Central memory CD8-positive, alpha-beta T cell (primary cell): ENCODE data around the gene FAN1.

Experiments used
- ATAC-seq: fragments of 150-1000 bp; cut with Tn5 transposase; replicated peaks from 2 replicates; pipeline ENCODE4 v1.10.0; 2022; ENCODE audit warnings: mild to moderate bottlenecking, moderate FRiP score, moderate number of reproducible peaks; ENCODE audit not compliant: poor library complexity, severe bottlenecking; ENCODE audit errors: extremely low read depth
- DNase-seq, 2 donors: peaks; one replicate each; pipeline ENCODE4 v3.0.0; 2021; ENCODE audit warnings: low spot score in 2 of 2
- H3K27ac Mint-ChIP-seq: one replicate; pipeline ENCODE4 v1.8.0; 2022; ENCODE audit warnings: low read depth, mild to moderate bottlenecking, moderate library complexity, mixed read lengths
- H3K27me3 Mint-ChIP-seq: one replicate; pipeline ENCODE4 v1.8.0; 2022; ENCODE audit warnings: mixed read lengths
- H3K36me3 Mint-ChIP-seq: one replicate; pipeline ENCODE4 v1.8.0; 2022; ENCODE audit warnings: mild to moderate bottlenecking, moderate library complexity, mixed read lengths; ENCODE audit not compliant: insufficient read depth
- H3K4me1 Mint-ChIP-seq: one replicate; pipeline ENCODE4 v1.8.0; 2022; ENCODE audit warnings: mixed read lengths
- H3K4me3 Mint-ChIP-seq: one replicate; pipeline ENCODE4 v1.8.0; 2022; ENCODE audit warnings: mild to moderate bottlenecking, moderate library complexity, mixed read lengths
- H3K9me3 Mint-ChIP-seq: one replicate; pipeline ENCODE4 v1.8.0; 2022; ENCODE audit warnings: mixed read lengths

Gene FAN1

GRCh38 chr15:30978328-30978727 lies 74.6 kb downstream of the FAN1 start:
- ATAC-seq (no peak), DNase-seq (no peak)
- Mint-ChIP-seq H3K27ac (peak overlapping the region; percentile 59), H3K27me3 (no peaks in the 10 kb centered on the region), H3K4me1 (peaks cover 54% of the 10 kb centered on the region), H3K36me3 (peaks cover 34% of the 10 kb centered on the region), H3K4me3 (no peak overlapping the region), H3K9me3 (no peaks in the 10 kb centered on the region)

- ATAC-seq, result no peak
- DNase-seq, result no peak
- Mint-ChIP-seq H3K36me3 (peaks cover 30% of the 10 kb centered on the region), H3K9me3 (no peaks in the 10 kb centered on the region), H3K27me3 (no peaks in the 10 kb centered on the region), H3K4me1 (peaks cover 63% of the 10 kb centered on the region), H3K4me3 (no peak overlapping the region), H3K27ac (peak overlapping the region; percentile 45)
These were observed 75.7 kb downstream of the FAN1 start for GRCh38 chr15:30979457-30979856.

GRCh38 chr15:30984118-30984517 lies 80.4 kb downstream of the FAN1 start:
- Mint-ChIP-seq H3K27ac (peak overlapping the region; percentile 2), H3K4me3 (no peak overlapping the region), H3K4me1 (peaks cover 75% of the 10 kb centered on the region), H3K9me3 (no peaks in the 10 kb centered on the region), H3K36me3 (peaks cover 31% of the 10 kb centered on the region), H3K27me3 (no peaks in the 10 kb centered on the region)
- no peak for DNase-seq
- ATAC-seq, result no peak

- H3K27me3 Mint-ChIP-seq, result no peaks in the 10 kb centered on the region
- peaks cover 29% of the 10 kb centered on the region for H3K36me3 Mint-ChIP-seq
- no peaks in the 10 kb centered on the region for H3K9me3 Mint-ChIP-seq
- ATAC-seq (no peak), DNase-seq (no peak)
- no peak overlapping the region for H3K4me3 Mint-ChIP-seq
- peaks cover 71% of the 10 kb centered on the region for H3K4me1 Mint-ChIP-seq
- H3K27ac Mint-ChIP-seq, result no peak overlapping the region
These were observed 80.8 kb downstream of the FAN1 start for GRCh38 chr15:30984542-30984941.

GRCh38 chr15:30985081-30985531 lies 81.4 kb downstream of the FAN1 start:
- ATAC-seq (no peak), DNase-seq (no peak)
- H3K27me3 Mint-ChIP-seq, result no peaks in the 10 kb centered on the region
- no peak overlapping the region for H3K4me3 Mint-ChIP-seq
- H3K9me3 Mint-ChIP-seq, result no peaks in the 10 kb centered on the region
- H3K27ac Mint-ChIP-seq, result no peak overlapping the region
- peaks cover 71% of the 10 kb centered on the region for H3K4me1 Mint-ChIP-seq
- H3K36me3 Mint-ChIP-seq, result peaks cover 29% of the 10 kb centered on the region

GRCh38 chr15:30990036-30990435 lies 86.3 kb downstream of the FAN1 start:
- no peak for ATAC-seq
- H3K36me3 Mint-ChIP-seq, result peaks cover 20% of the 10 kb centered on the region
- H3K4me1 Mint-ChIP-seq, result peaks cover 46% of the 10 kb centered on the region
- peak overlapping the region; percentile 97 for H3K4me3 Mint-ChIP-seq
- peak overlapping the region; percentile 97 for H3K27ac Mint-ChIP-seq
- no peak for DNase-seq
- no peaks in the 10 kb centered on the region for H3K9me3 Mint-ChIP-seq
- no peaks in the 10 kb centered on the region for H3K27me3 Mint-ChIP-seq

- H3K9me3 Mint-ChIP-seq, result no peaks in the 10 kb centered on the region
- H3K27me3 Mint-ChIP-seq, result no peaks in the 10 kb centered on the region
- peaks cover 40% of the 10 kb centered on the region for H3K4me1 Mint-ChIP-seq
- DNase-seq (no peak), ATAC-seq (no peak)
- peaks cover 17% of the 10 kb centered on the region for H3K36me3 Mint-ChIP-seq
- peak overlapping the region; percentile 97 for H3K4me3 Mint-ChIP-seq
- peak overlapping the region; percentile 97 for H3K27ac Mint-ChIP-seq
These were observed 86.9 kb downstream of the FAN1 start for GRCh38 chr15:30990446-30991254.

- DNase-seq (peak; percentile 63 to 64), ATAC-seq (peak; percentile 96)
- peaks cover 36% of the 10 kb centered on the region for H3K4me1 Mint-ChIP-seq
- H3K9me3 Mint-ChIP-seq, result no peaks in the 10 kb centered on the region
- H3K27me3 Mint-ChIP-seq, result no peaks in the 10 kb centered on the region
- H3K27ac Mint-ChIP-seq, result peak within 1 kb of the TSS; percentile 97
- H3K36me3 Mint-ChIP-seq, result peaks cover 15% of the 10 kb centered on the region
- H3K4me3 Mint-ChIP-seq, result peak within 1 kb of the TSS; percentile 97
These were observed 87.8 kb downstream of the FAN1 start, which contains the start of gene MTMR10 for GRCh38 chr15:30991255-30992235. MTMR10 (minus strand) TSS chr15:30991628; CDS start chr15:30991506, 122 bp downstream.

GRCh38 chr15:30992249-30992864 lies 88.6 kb downstream of the FAN1 start:
- ATAC-seq (no peak), DNase-seq (no peak)
- Mint-ChIP-seq H3K36me3 (peaks cover 15% of the 10 kb centered on the region), H3K27ac (peak overlapping the region; percentile 65), H3K4me3 (peak overlapping the region; percentile 97), H3K4me1 (peaks cover 31% of the 10 kb centered on the region), H3K9me3 (no peaks in the 10 kb centered on the region), H3K27me3 (no peaks in the 10 kb centered on the region)
